CD4-positive, alpha-beta T cell (primary cell): ENCODE measurements around the gene LMNB1. TPM values are rescaled to one million over a fixed set of nuclear protein-coding genes. Genes with fewer than 3 reads are reported as not detected.

Experiments used
- ATAC-seq: fragments of 200-7000 bp; cut with Tn5 transposase; one replicate; pipeline ENCODE4 v1.10.0; 2022; ENCODE audit warnings: mild to moderate bottlenecking; ENCODE audit not compliant: poor library complexity
- CTCF ChIA-PET: fragments of 350-600 bp; sonication (Branson Sonifier 250); formaldehyde crosslinking; loops from one replicate; lab custom pipeline; 2021; ENCODE audit warnings: antibody characterized with exemption, inconsistent platforms; lab: Charles Lee
- POLR2A ChIA-PET: fragments of 350-600 bp; sonication (Branson Sonifier 250); formaldehyde crosslinking; loops from one replicate; lab custom pipeline; 2021; ENCODE audit warnings: antibody characterized with exemption, inconsistent platforms; lab: Charles Lee
- DNase-seq, 14 experiments: peaks; one replicate each; pipeline ENCODE4 v3.0.0-alpha.2; 2013 to 2020; ENCODE audit warnings: mixed read lengths in 2 of 14
- H3K27ac ChIP-seq, 2 donors: one replicate each; pipeline versions ENCODE4 v1.5.1 to v1.7.0; 2013; ENCODE audit warnings: low read length in 2 of 2, low read depth in 1 of 2, mild to moderate bottlenecking in 1 of 2
- H3K27me3 ChIP-seq, 2 experiments: 1 replicate in 1 of 2; 2 replicates in 1 of 2; pipeline versions ENCODE4 v1.6.1 to v1.7.0; 2013; ENCODE audit warnings: low read length in 2 of 2, control low read depth in 1 of 2, mild to moderate bottlenecking in 1 of 2, moderate library complexity in 1 of 2; ENCODE audit not compliant: insufficient read depth in 2 of 2, control insufficient read depth in 1 of 2
- H3K36me3 ChIP-seq: one replicate; pipeline ENCODE4 v1.6.1; 2013; ENCODE audit warnings: low read length, control low read depth; ENCODE audit not compliant: insufficient read depth
- H3K4me1 ChIP-seq: one replicate; pipeline ENCODE4 v1.6.1; 2013; ENCODE audit warnings: low read length, control low read depth; ENCODE audit not compliant: insufficient read depth
- H3K4me3 ChIP-seq: one replicate; pipeline ENCODE4 v1.5.1; 2013; ENCODE audit warnings: mild to moderate bottlenecking, low read length, moderate library complexity
- H3K9me3 ChIP-seq, 2 experiments: 1 replicate in 1 of 2; 2 replicates in 1 of 2; pipeline versions ENCODE4 v1.6.1 to v1.7.0; 2013; ENCODE audit warnings: low read length in 2 of 2, mild to moderate bottlenecking in 2 of 2, control low read depth in 1 of 2, moderate library complexity in 1 of 2; ENCODE audit not compliant: control insufficient read depth in 1 of 2, insufficient read depth in 1 of 2
- H3K27ac Mint-ChIP-seq: one replicate; pipeline ENCODE4 v1.8.0; 2020; ENCODE audit warnings: mixed read lengths
- H3K27me3 Mint-ChIP-seq: one replicate; pipeline ENCODE4 v1.8.0; 2021; ENCODE audit warnings: mixed read lengths
- H3K36me3 Mint-ChIP-seq: one replicate; pipeline ENCODE4 v1.8.0; 2021; ENCODE audit warnings: low read depth, mixed read lengths
- H3K4me1 Mint-ChIP-seq: one replicate; pipeline ENCODE4 v1.8.0; 2021; ENCODE audit warnings: low read depth, mixed read lengths
- H3K4me3 Mint-ChIP-seq: one replicate; pipeline ENCODE4 v1.8.0; 2020; ENCODE audit warnings: mild to moderate bottlenecking, mixed read lengths
- H3K9me3 Mint-ChIP-seq: one replicate; pipeline ENCODE4 v1.8.0; 2020; ENCODE audit warnings: mixed read lengths
- intact Hi-C, 2 experiments: fragments of 100-400 bp; cut with DNase I in 1 of 2; cut with micrococcal nuclease in 1 of 2; formaldehyde crosslinking; loops; one replicate each; pipeline versions ENCODE4 v1.15.1 to v1.9.0; 2023 to 2025; cut with DNase I, micrococcal nuclease
- total RNA-seq, 174 experiments: library from RNA in 2 of 174; stranded (reverse) in 2 of 174; gene quantifications; one replicate each; pipeline ENCODE4 v1.2.3 and lab custom pipeline; 2021 to 2026
- TF ChIP-seq, protein P1 (sequence below): fragments of 200-600 bp; IDR thresholded peaks from one replicate; pipeline ENCODE4 v1.8.0; 2022; ENCODE audit warnings: antibody characterized with exemption, mild to moderate bottlenecking

LMNB1 gene
- total RNA-seq, 2 experiments from 2014 or later, result 30.6 to 31.1 TPM

DNA sequence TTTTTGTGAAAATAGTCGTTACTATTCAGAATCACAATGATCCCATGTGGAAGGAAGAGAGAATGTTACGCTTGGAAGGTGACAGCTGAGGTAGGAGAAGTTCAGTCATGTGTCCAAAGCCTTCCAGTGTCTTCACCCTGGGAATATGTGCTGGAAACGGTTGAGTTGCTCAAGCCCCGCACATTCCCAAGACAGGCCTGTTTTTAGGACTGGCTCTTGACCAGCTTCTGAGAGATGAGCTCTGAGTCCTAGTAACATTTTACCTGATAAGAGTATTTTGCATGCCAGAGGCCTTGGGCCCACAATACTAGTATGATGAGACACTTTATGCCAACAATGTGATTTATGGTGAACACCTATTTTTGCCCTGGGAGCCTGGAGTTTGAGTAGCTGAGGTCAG lies 101.7 kb downstream of the LMNB1 start:
- H3K4me1 ChIP-seq, result no peaks in the 10 kb centered on the region
- intact Hi-C loops, result no loop called here
- Mint-ChIP-seq H3K27me3 (no peaks in the 10 kb centered on the region), H3K4me3 (no peak overlapping the region), H3K9me3 (no peaks in the 10 kb centered on the region), H3K36me3 (no peaks in the 10 kb centered on the region), H3K4me1 (no peaks in the 10 kb centered on the region), H3K27ac (no peak overlapping the region)
- DNase-seq (no peak), ATAC-seq (no peak)
- TF ChIP-seq, protein P1, sequence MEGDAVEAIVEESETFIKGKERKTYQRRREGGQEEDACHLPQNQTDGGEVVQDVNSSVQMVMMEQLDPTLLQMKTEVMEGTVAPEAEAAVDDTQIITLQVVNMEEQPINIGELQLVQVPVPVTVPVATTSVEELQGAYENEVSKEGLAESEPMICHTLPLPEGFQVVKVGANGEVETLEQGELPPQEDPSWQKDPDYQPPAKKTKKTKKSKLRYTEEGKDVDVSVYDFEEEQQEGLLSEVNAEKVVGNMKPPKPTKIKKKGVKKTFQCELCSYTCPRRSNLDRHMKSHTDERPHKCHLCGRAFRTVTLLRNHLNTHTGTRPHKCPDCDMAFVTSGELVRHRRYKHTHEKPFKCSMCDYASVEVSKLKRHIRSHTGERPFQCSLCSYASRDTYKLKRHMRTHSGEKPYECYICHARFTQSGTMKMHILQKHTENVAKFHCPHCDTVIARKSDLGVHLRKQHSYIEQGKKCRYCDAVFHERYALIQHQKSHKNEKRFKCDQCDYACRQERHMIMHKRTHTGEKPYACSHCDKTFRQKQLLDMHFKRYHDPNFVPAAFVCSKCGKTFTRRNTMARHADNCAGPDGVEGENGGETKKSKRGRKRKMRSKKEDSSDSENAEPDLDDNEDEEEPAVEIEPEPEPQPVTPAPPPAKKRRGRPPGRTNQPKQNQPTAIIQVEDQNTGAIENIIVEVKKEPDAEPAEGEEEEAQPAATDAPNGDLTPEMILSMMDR, result no peak
- H3K4me3 ChIP-seq, result no peak overlapping the region
- no peaks in the 10 kb centered on the region for H3K9me3 ChIP-seq
- ChIA-PET POLR2A (interaction anchor here (0.6 kb wide), 1 partner anchor 142 kb away, joined by 5 read pairs; no protein-coding TSS in a partner anchor), CTCF (interaction anchor here (0.6 kb wide), 1 partner anchor 16 kb away, joined by 4 read pairs; no protein-coding TSS in a partner anchor)
- no peaks in the 10 kb centered on the region for H3K27me3 ChIP-seq
- H3K36me3 ChIP-seq, result peaks cover 2% of the 10 kb centered on the region
- H3K27ac ChIP-seq, result no peak overlapping the region

DNA sequence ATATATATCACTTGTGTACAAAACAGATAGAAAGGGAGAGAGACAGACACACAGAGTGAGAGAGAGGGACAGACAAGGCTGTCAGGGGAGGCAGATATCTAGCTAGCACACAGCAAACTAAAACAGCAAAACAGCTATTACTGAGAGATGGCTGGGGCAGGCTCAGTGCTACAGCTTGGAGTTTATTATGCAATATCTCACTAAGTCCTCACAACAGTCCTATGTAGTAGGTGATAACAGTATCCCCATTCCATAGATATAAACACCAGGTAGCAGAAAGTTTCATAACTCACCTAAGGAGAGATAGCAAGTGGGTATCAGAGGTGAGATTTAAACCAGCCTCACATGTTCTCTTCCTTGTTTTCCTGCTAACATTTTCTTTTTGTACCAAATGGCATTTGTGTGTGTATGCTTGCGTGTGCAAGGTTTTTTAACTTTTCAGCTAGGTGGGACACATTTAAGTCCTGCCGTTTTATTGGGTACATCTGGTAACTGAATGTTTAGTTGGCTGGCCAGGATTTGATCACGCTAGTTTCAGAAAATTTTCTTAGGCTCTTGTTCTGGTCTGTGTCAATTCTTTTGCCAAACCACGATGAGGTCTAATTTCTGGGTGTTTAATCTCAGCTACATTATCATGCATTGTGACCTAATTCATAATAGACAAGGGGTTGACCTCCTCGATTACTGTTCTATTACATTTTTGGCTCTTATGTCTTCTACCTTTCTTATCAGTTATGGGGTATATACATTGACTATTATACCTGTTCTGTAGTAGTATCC lies 105.1 kb downstream of the LMNB1 start:
- intact Hi-C loops, result no loop called here
- Histone ChIP-seq H3K36me3 (peaks cover 2% of the 10 kb centered on the region), H3K27ac (no peak overlapping the region), H3K27me3 (no peaks in the 10 kb centered on the region), H3K4me3 (no peak overlapping the region), H3K4me1 (no peaks in the 10 kb centered on the region), H3K9me3 (no peaks in the 10 kb centered on the region)
- Mint-ChIP-seq H3K4me1 (no peaks in the 10 kb centered on the region), H3K9me3 (no peaks in the 10 kb centered on the region), H3K36me3 (no peaks in the 10 kb centered on the region), H3K4me3 (no peak overlapping the region), H3K27me3 (no peaks in the 10 kb centered on the region), H3K27ac (no peak overlapping the region)
- no peak for ATAC-seq
- DNase-seq, result no peak
- ChIA-PET POLR2A (no interaction called here), CTCF (no interaction called here)
- TF ChIP-seq, protein P1, result no peak

DNA sequence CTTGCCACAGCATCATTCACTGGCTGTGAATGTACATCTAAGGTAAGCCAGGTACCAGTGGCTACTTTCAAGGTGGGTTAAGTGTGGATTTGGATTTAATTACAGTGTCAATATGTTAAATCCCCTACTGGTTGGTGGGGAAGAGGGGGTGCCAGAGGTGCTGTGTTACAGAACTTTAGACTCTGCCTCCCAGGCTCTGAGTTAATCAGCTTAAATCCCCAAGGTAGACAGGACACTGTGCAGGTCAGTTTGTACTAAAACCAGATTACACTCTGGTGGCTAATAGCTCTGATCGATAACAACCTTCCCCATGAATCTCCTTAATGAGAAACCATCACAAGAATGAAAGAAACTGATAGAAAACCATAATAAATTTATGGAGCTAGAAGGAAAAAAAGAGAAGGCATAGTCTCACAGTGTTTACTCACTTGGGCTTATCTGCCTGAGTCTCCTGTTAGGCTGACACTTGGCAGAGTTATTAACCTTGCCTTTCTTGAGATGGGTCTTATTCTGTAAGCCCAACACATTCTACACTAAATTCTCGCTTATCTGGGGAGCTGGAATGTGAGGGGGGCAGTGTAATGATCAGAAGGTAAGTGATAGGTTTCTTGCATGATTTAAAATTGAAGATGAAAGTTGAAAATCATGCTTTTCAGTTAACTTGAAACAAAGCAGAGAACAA lies 106.8 kb downstream of the LMNB1 start:
- DNase-seq, result no peak
- no peaks in the 10 kb centered on the region for H3K4me1 Mint-ChIP-seq
- no peak overlapping the region for H3K27ac ChIP-seq

More for the DNA sequence above, 106.8 kb downstream of the LMNB1 start:
- no peak for ATAC-seq
- intact Hi-C loops, result no loop called here
- ChIA-PET CTCF (interaction anchor here (1.1 kb wide), 1 partner anchor 46 kb away, joined by 3 read pairs; no protein-coding TSS in a partner anchor), POLR2A (interaction anchor here (0.5 to 1.1 kb wide), 2 partner anchors 29 to 351 kb away, joined by 3 read pairs; no protein-coding TSS in a partner anchor)
- Histone ChIP-seq H3K4me1 (no peaks in the 10 kb centered on the region), H3K36me3 (no peaks in the 10 kb centered on the region), H3K4me3 (no peak overlapping the region), H3K27me3 (no peaks in the 10 kb centered on the region), H3K9me3 (no peaks in the 10 kb centered on the region)
- Mint-ChIP-seq H3K36me3 (no peaks in the 10 kb centered on the region), H3K4me3 (no peak overlapping the region), H3K27ac (no peak overlapping the region), H3K27me3 (no peaks in the 10 kb centered on the region), H3K9me3 (no peaks in the 10 kb centered on the region)
- TF ChIP-seq, protein P1, result no peak
